Measurements from ENCODE around the gene ZNF639.
"Not testable (repeated sequence)": the region's sequence is repeated elsewhere in the genome, so short reads cannot be mapped to it uniquely, and the experiment has no call there.

The ZNF639 gene

GRCh38 chr3:179322286-179323196, at the start of gene ZNF639:
TSS of gene ZNF639 (plus strand) at chr3:179323031. CDS start at chr3:179328294, 5,263 bp downstream.
- DNase-seq (peak; percentile 84), ATAC-seq (replicated peaks) (peak; percentile 86 to 90)
- no peaks in the 10 kb centered on the region for H3K9me3 Mint-ChIP-seq
- peaks cover 0 to 4% of the 10 kb centered on the region in 2 donors for H3K36me3 Mint-ChIP-seq
- H3K4me3 Mint-ChIP-seq: peak within 1 kb of the TSS; percentile 88 to 89
- H3K27ac Mint-ChIP-seq: peak within 1 kb of the TSS; percentile 94
- H3K4me1 Mint-ChIP-seq: peaks cover 17 to 35% of the 10 kb centered on the region in 2 donors
- no peaks in the 10 kb centered on the region for H3K27me3 Mint-ChIP-seq

GRCh38 chr3:179274434-179274833, 48.4 kb upstream of the ZNF639 start:
- H3K36me3 Mint-ChIP-seq; H3K9me3 Mint-ChIP-seq; ATAC-seq (replicated peaks); H3K27me3 Mint-ChIP-seq; H3K27ac Mint-ChIP-seq; DNase-seq; H3K4me3 Mint-ChIP-seq: not testable (repeated sequence)
- peaks cover 3 to 11% of the 10 kb centered on the region in 2 donors for H3K4me1 Mint-ChIP-seq

GRCh38 chr3:179276001-179276400, 46.8 kb upstream of the ZNF639 start:
- H3K27ac Mint-ChIP-seq: no peak overlapping the region

GRCh38 chr3:179276743-179277142, 46.1 kb upstream of the ZNF639 start:
- no peak for ATAC-seq (replicated peaks)
- H3K9me3 Mint-ChIP-seq: no peaks in the 10 kb centered on the region
- no peak overlapping the region for H3K27ac Mint-ChIP-seq
- DNase-seq: no peak
- H3K4me1 Mint-ChIP-seq: peaks cover 3 to 11% of the 10 kb centered on the region in 2 donors
- H3K27me3 Mint-ChIP-seq: no peaks in the 10 kb centered on the region
- H3K36me3 Mint-ChIP-seq: no peaks in the 10 kb centered on the region
- no peak overlapping the region for H3K4me3 Mint-ChIP-seq

More at GRCh38 chr3:179276001-179276400, 46.8 kb upstream of the ZNF639 start:
- Mint-ChIP-seq H3K4me1 (peaks cover 3 to 11% of the 10 kb centered on the region in 2 donors), H3K9me3 (no peaks in the 10 kb centered on the region), H3K36me3 (no peaks in the 10 kb centered on the region), H3K27me3 (no peaks in the 10 kb centered on the region), H3K4me3 (no peak overlapping the region)
- ATAC-seq (replicated peaks) (no peak), DNase-seq (no peak)

- H3K36me3 Mint-ChIP-seq: no peaks in the 10 kb centered on the region
- H3K9me3 Mint-ChIP-seq: no peaks in the 10 kb centered on the region
- no peak for ATAC-seq (replicated peaks)
- peaks cover 0 to 6% of the 10 kb centered on the region in 2 donors for H3K4me1 Mint-ChIP-seq
- H3K4me3 Mint-ChIP-seq: no peak overlapping the region
- peaks cover 0 to 5% of the 10 kb centered on the region in 2 donors for H3K27me3 Mint-ChIP-seq
- H3K27ac Mint-ChIP-seq: no peak overlapping the region
- no peak for DNase-seq
Observed at GRCh38 chr3:179278151-179278550, 44.7 kb upstream of the ZNF639 start.

GRCh38 chr3:179278932-179279693, 43.7 kb upstream of the ZNF639 start:
- Mint-ChIP-seq H3K4me1 (peaks cover 0 to 6% of the 10 kb centered on the region in 2 donors), H3K9me3 (no peaks in the 10 kb centered on the region), H3K4me3 (no peak overlapping the region), H3K27me3 (peaks cover 0 to 5% of the 10 kb centered on the region in 2 donors), H3K27ac (no peak overlapping the region), H3K36me3 (no peaks in the 10 kb centered on the region)
- ATAC-seq (replicated peaks) (peak; percentile 53 to 58), DNase-seq (no peak)

GRCh38 chr3:179279837-179280236, 43.0 kb upstream of the ZNF639 start:
- no peaks in the 10 kb centered on the region for H3K36me3 Mint-ChIP-seq

GRCh38 chr3:179281825-179282224, 41.0 kb upstream of the ZNF639 start:
- DNase-seq (no peak), ATAC-seq (replicated peaks) (no peak)
- peaks cover 0 to 5% of the 10 kb centered on the region in 2 donors for H3K27me3 Mint-ChIP-seq
- H3K36me3 Mint-ChIP-seq: no peaks in the 10 kb centered on the region
- no peaks in the 10 kb centered on the region for H3K9me3 Mint-ChIP-seq
- peaks cover 0 to 6% of the 10 kb centered on the region in 2 donors for H3K4me1 Mint-ChIP-seq
- no peak overlapping the region for H3K4me3 Mint-ChIP-seq
- H3K27ac Mint-ChIP-seq: no peak overlapping the region

More at GRCh38 chr3:179279837-179280236, 43.0 kb upstream of the ZNF639 start:
- Mint-ChIP-seq H3K27me3 (peaks cover 0 to 5% of the 10 kb centered on the region in 2 donors), H3K4me3 (no peak overlapping the region), H3K27ac (no peak overlapping the region), H3K4me1 (peaks cover 0 to 6% of the 10 kb centered on the region in 2 donors), H3K9me3 (no peaks in the 10 kb centered on the region)
- no peak for DNase-seq
- no peak for ATAC-seq (replicated peaks)

- H3K27ac Mint-ChIP-seq: no peak overlapping the region
- peaks cover 0 to 5% of the 10 kb centered on the region in 2 donors for H3K27me3 Mint-ChIP-seq
- H3K9me3 Mint-ChIP-seq: no peaks in the 10 kb centered on the region
- ATAC-seq (replicated peaks): no peak
- H3K4me3 Mint-ChIP-seq: no peak overlapping the region
- no peaks in the 10 kb centered on the region for H3K36me3 Mint-ChIP-seq
- no peak for DNase-seq
- H3K4me1 Mint-ChIP-seq: no peaks in the 10 kb centered on the region
Observed at GRCh38 chr3:179286331-179286730, 36.5 kb upstream of the ZNF639 start.

- H3K27ac Mint-ChIP-seq: no peak overlapping the region
- DNase-seq (no peak), ATAC-seq (replicated peaks) (no peak)
- H3K4me3 Mint-ChIP-seq: no peak overlapping the region
- no peaks in the 10 kb centered on the region for H3K9me3 Mint-ChIP-seq
- no peaks in the 10 kb centered on the region for H3K36me3 Mint-ChIP-seq
- no peaks in the 10 kb centered on the region for H3K4me1 Mint-ChIP-seq
- peaks cover 0 to 7% of the 10 kb centered on the region in 2 donors for H3K27me3 Mint-ChIP-seq
Observed at GRCh38 chr3:179288845-179289244, 34.0 kb upstream of the ZNF639 start.

- DNase-seq (no peak), ATAC-seq (replicated peaks) (no peak)
- Mint-ChIP-seq H3K4me1 (no peaks in the 10 kb centered on the region), H3K4me3 (no peak overlapping the region), H3K36me3 (no peaks in the 10 kb centered on the region), H3K27me3 (peaks cover 0 to 7% of the 10 kb centered on the region in 2 donors), H3K9me3 (no peaks in the 10 kb centered on the region), H3K27ac (no peak overlapping the region)
Observed at GRCh38 chr3:179289295-179289694, 33.5 kb upstream of the ZNF639 start.

- DNase-seq: no peak
- Mint-ChIP-seq H3K36me3 (peaks cover 0 to 3% of the 10 kb centered on the region in 2 donors), H3K9me3 (peaks cover 1 to 4% of the 10 kb centered on the region in 2 donors), H3K4me3 (no peak overlapping the region), H3K27me3 (peaks cover 3 to 7% of the 10 kb centered on the region in 2 donors), H3K4me1 (peaks cover 0 to 4% of the 10 kb centered on the region in 2 donors), H3K27ac (no peak overlapping the region)
- ATAC-seq (replicated peaks): peak in 1 of 2 donors; percentile 22
Observed at GRCh38 chr3:179292450-179292849, 30.4 kb upstream of the ZNF639 start.

- no peak for DNase-seq
- Mint-ChIP-seq H3K36me3 (peaks cover 0 to 3% of the 10 kb centered on the region in 2 donors), H3K4me3 (no peak overlapping the region), H3K9me3 (peaks cover 1 to 4% of the 10 kb centered on the region in 2 donors), H3K27me3 (peaks cover 0 to 3% of the 10 kb centered on the region in 2 donors), H3K4me1 (peaks cover 0 to 4% of the 10 kb centered on the region in 2 donors), H3K27ac (no peak overlapping the region)
- peak in 1 of 2 donors; percentile 31 for ATAC-seq (replicated peaks)
Observed at GRCh38 chr3:179297971-179298725, 24.7 kb upstream of the ZNF639 start.

- H3K27me3 Mint-ChIP-seq: peaks cover 0 to 3% of the 10 kb centered on the region in 2 donors
- no peak for ATAC-seq (replicated peaks)
- H3K4me3 Mint-ChIP-seq: no peak overlapping the region
- H3K27ac Mint-ChIP-seq: no peak overlapping the region
- peaks cover 1 to 4% of the 10 kb centered on the region in 2 donors for H3K9me3 Mint-ChIP-seq
- peaks cover 0 to 4% of the 10 kb centered on the region in 2 donors for H3K4me1 Mint-ChIP-seq
- no peak for DNase-seq
- peaks cover 0 to 3% of the 10 kb centered on the region in 2 donors for H3K36me3 Mint-ChIP-seq
Observed at GRCh38 chr3:179299316-179299715, 23.5 kb upstream of the ZNF639 start.
